HEK293T (cell line): ENCODE results near the gene WNK2.

Experiments
- BHLHE40 ChIP-seq: fragments of 450-650 bp; IDR thresholded peaks from 2 replicates; pipeline ENCODE4 v1.6.1; 2016; ENCODE audit warnings: mild to moderate bottlenecking, moderate library complexity, borderline replicate concordance
- ELF4 ChIP-seq: fragments of 450-650 bp; IDR thresholded peaks from 2 replicates; pipeline ENCODE4 v1.6.1; 2017; ENCODE audit warnings: antibody characterized with exemption
- FOXA1 ChIP-seq: fragments of 450-650 bp; IDR thresholded peaks from 2 replicates; pipeline ENCODE4 v1.6.1; 2016; ENCODE audit warnings: mild to moderate bottlenecking
- FOXK2 ChIP-seq: fragments of 450-650 bp; IDR thresholded peaks from 2 replicates; pipeline ENCODE4 v1.6.1; 2016; ENCODE audit warnings: mild to moderate bottlenecking
- FOXM1 ChIP-seq: fragments of 450-650 bp; IDR thresholded peaks from 2 replicates; pipeline ENCODE4 v1.6.1; 2017; ENCODE audit warnings: mild to moderate bottlenecking, borderline replicate concordance
- HDGF ChIP-seq: fragments of 450-650 bp; IDR thresholded peaks from 2 replicates; pipeline ENCODE4 v1.6.1; 2017; ENCODE audit warnings: antibody characterized with exemption, borderline replicate concordance
- L3MBTL2 ChIP-seq: fragments of 450-650 bp; conservative IDR thresholded peaks from 2 replicates; pipeline ENCODE4 v1.6.1; 2016; ENCODE audit warnings: mild to moderate bottlenecking
- LEF1 ChIP-seq: fragments of 450-650 bp; IDR thresholded peaks from 2 replicates; pipeline ENCODE4 v1.6.1; 2017; ENCODE audit warnings: mild to moderate bottlenecking, borderline replicate concordance
- NFRKB ChIP-seq: fragments of 450-650 bp; IDR thresholded peaks from 2 replicates; pipeline ENCODE4 v1.6.1; 2016; ENCODE audit warnings: mild to moderate bottlenecking, moderate library complexity
- SP1 ChIP-seq: fragments of 450-650 bp; IDR thresholded peaks from 2 replicates; pipeline ENCODE4 v1.6.1; 2017
- SUZ12 ChIP-seq: fragments of 450-650 bp; IDR thresholded peaks from 2 replicates; pipeline ENCODE4 v1.6.1; 2016; ENCODE audit warnings: mild to moderate bottlenecking
- TARDBP ChIP-seq: fragments of 450-650 bp; IDR thresholded peaks from 2 replicates; pipeline ENCODE4 v1.6.1; 2016
- ZNF384 ChIP-seq: fragments of 450-650 bp; IDR thresholded peaks from 2 replicates; pipeline ENCODE4 v1.6.1; 2016

DNA sequence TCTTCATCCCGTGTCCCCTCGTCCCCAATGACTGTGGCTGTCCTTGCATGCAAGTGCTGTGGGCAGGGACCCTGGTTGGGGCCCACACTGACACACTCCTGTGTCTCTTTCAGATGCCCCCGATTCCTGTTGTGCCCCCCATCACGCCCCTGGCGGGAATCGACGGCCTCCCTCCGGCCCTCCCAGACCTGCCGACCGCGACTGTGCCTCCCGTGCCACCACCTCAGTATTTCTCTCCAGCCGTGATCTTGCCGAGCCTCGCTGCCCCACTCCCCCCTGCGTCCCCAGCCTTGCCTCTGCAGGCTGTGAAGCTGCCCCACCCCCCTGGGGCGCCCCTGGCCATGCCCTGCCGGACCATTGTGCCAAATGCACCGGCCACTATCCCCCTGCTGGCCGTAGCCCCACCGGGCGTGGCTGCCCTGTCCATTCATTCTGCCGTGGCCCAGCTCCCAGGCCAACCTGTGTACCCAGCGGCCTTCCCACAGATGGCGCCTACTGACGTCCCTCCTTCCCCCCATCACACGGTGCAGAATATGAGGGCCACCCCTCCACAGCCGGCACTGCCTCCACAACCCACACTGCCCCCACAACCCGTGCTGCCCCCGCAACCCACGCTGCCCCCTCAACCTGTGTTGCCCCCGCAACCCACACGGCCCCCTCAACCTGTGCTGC is 75.0 kb downstream of the WNK2 start:
- no peak for TF ChIP-seq SP1
- TF ChIP-seq L3MBTL2, result no peak
- TF ChIP-seq ZNF384, result no peak
- TF ChIP-seq BHLHE40, result no peak
- no peak for TF ChIP-seq NFRKB
- TF ChIP-seq HDGF, result no peak
- no peak for TF ChIP-seq SUZ12
- no peak for TF ChIP-seq LEF1
- TF ChIP-seq FOXK2, result no peak
- no peak for TF ChIP-seq FOXM1
- TF ChIP-seq TARDBP, result no peak
- TF ChIP-seq FOXA1, result no peak
- TF ChIP-seq ELF4, result no peak
